Activated CD8-positive, alpha-beta memory T cell treated with anti-CD3 and anti-CD28 coated beads for 36 hours (primary cell): Measurements from ENCODE around the gene ABTB1. TPM values are rescaled to one million over a fixed set of nuclear protein-coding genes. Genes with fewer than 3 reads are reported as not detected.

Source experiments
- CTCF ChIA-PET: fragments of 350-600 bp; sonication (Branson Sonifier 250); formaldehyde crosslinking; loops from one replicate; lab custom pipeline; 2021; ENCODE audit warnings: antibody characterized with exemption; lab: Charles Lee
- POLR2A ChIA-PET: fragments of 350-600 bp; sonication (Branson Sonifier 250); formaldehyde crosslinking; loops from one replicate; lab custom pipeline; 2021; ENCODE audit warnings: antibody characterized with exemption; lab: Charles Lee
- total RNA-seq, 2 experiments: library from RNA; stranded (reverse); gene quantifications; one replicate each; pipeline ENCODE4 v1.2.3, GENCODE V29; 2021

Gene ABTB1
- total RNA-seq, 2 experiments from 2014 or later, result 11.3 to 13.1 TPM

- ChIA-PET POLR2A (no interaction called here), CTCF (no interaction called here)
These were observed 3.8 kb upstream of the ABTB1 start for GRCh38 chr3:127668906-127669305.

- POLR2A ChIA-PET, result no interaction called here
- CTCF ChIA-PET, result no interaction called here
These were observed 3.1 kb upstream of the ABTB1 start for GRCh38 chr3:127669541-127670228.

- ChIA-PET POLR2A (no interaction called here), CTCF (no interaction called here)
These were observed 2.6 kb upstream of the ABTB1 start for GRCh38 chr3:127670229-127670559.

GRCh38 chr3:127670761-127671522, 1.8 kb upstream of the ABTB1 start:
- POLR2A ChIA-PET, result no interaction called here
- CTCF ChIA-PET, result no interaction called here

- CTCF ChIA-PET, result interaction anchor here (0.6 kb wide), 1 partner anchor 19 kb away, joined by 3 read pairs; no protein-coding TSS in a partner anchor
- POLR2A ChIA-PET, result interaction anchor here (0.6 to 0.9 kb wide), 3 partner anchors 10 to 836 kb away, joined by 3 to 4 read pairs (median 4); partner anchors contain the start of gene MCM2
These were observed 976 bp upstream of the ABTB1 start for GRCh38 chr3:127671523-127672428.

GRCh38 chr3:127673191-127674100, 694 bp downstream of the ABTB1 start:
- CTCF ChIA-PET, result no interaction called here
- POLR2A ChIA-PET, result interaction anchor here (0.9 kb wide), 1 partner anchor 23 kb away, joined by 3 read pairs; no protein-coding TSS in a partner anchor

- CTCF ChIA-PET, result no interaction called here
- POLR2A ChIA-PET, result no interaction called here
These were observed 1.5 kb downstream of the ABTB1 start for GRCh38 chr3:127674101-127674721.

GRCh38 chr3:127674790-127675189, 2.0 kb downstream of the ABTB1 start:
- CTCF ChIA-PET, result no interaction called here
- POLR2A ChIA-PET, result no interaction called here

- ChIA-PET CTCF (no interaction called here), POLR2A (no interaction called here)
These were observed 3.1 kb downstream of the ABTB1 start for GRCh38 chr3:127675651-127676391.

- ChIA-PET POLR2A (no interaction called here), CTCF (no interaction called here)
These were observed 3.7 kb downstream of the ABTB1 start for GRCh38 chr3:127676456-127676855.

- ChIA-PET CTCF (no interaction called here), POLR2A (no interaction called here)
These were observed 4.2 kb downstream of the ABTB1 start for GRCh38 chr3:127676921-127677351.

- ChIA-PET POLR2A (no interaction called here), CTCF (no interaction called here)
These were observed 5.0 kb downstream of the ABTB1 start for GRCh38 chr3:127677541-127678314.

- ChIA-PET POLR2A (no interaction called here), CTCF (no interaction called here)
These were observed 5.5 kb downstream of the ABTB1 start for GRCh38 chr3:127678315-127678599.

GRCh38 chr3:127678611-127679533, 6.1 kb downstream of the ABTB1 start:
- CTCF ChIA-PET, result interaction anchor here (1.4 kb wide), 1 partner anchor 17 kb away, joined by 3 read pairs; no protein-coding TSS in a partner anchor
- POLR2A ChIA-PET, result no interaction called here

- CTCF ChIA-PET, result interaction anchor here (1.3 to 1.4 kb wide), 2 partner anchors 18 to 153 kb away, joined by 3 read pairs; no protein-coding TSS in a partner anchor
- POLR2A ChIA-PET, result no interaction called here
These were observed 6.9 kb downstream of the ABTB1 start for GRCh38 chr3:127679534-127680145.
